Karpas-422 (cell line): ENCODE measurements around the gene RNF220. TPM values are rescaled to one million over a fixed set of nuclear protein-coding genes. Genes with fewer than 3 reads are reported as not detected.

Source experiments
- DNase-seq: peaks from one replicate; pipeline ENCODE4 v3.0.0-alpha.2; 2015
- H2AFZ ChIP-seq: fragments of 200-600 bp; sonication (generic); 2 replicates; pipeline ENCODE4 v1.6.1; 2014; ENCODE audit warnings: antibody characterized with exemption, low read length, mixed read lengths
- H3K27ac ChIP-seq: fragments of 200-600 bp; sonication (generic); 2 replicates; pipeline ENCODE4 v1.5.1; 2014; ENCODE audit warnings: mild to moderate bottlenecking, low read length, moderate library complexity
- H3K27me3 ChIP-seq: fragments of 200-600 bp; sonication (generic); 2 replicates; pipeline ENCODE4 v1.6.1; 2014; ENCODE audit warnings: low read length, mixed read lengths
- H3K36me3 ChIP-seq: fragments of 200-600 bp; sonication (generic); 2 replicates; pipeline ENCODE4 v1.6.1; 2014; ENCODE audit warnings: low read length, mixed read lengths; ENCODE audit not compliant: insufficient read depth
- H3K4me1 ChIP-seq: fragments of 200-600 bp; sonication (generic); 2 replicates; pipeline ENCODE4 v1.6.1; 2014; ENCODE audit warnings: mild to moderate bottlenecking, low read length, mixed read lengths
- H3K4me2 ChIP-seq: fragments of 200-600 bp; sonication (generic); 2 replicates; pipeline ENCODE4 v1.6.1; 2014; ENCODE audit warnings: low read length, low read depth, mild to moderate bottlenecking; ENCODE audit not compliant: poor library complexity, severe bottlenecking
- H3K4me3 ChIP-seq: fragments of 200-600 bp; sonication (generic); 2 replicates; pipeline ENCODE4 v1.5.1; 2014; ENCODE audit warnings: mild to moderate bottlenecking, antibody characterized with exemption, low read length, mixed read lengths
- H3K79me2 ChIP-seq: fragments of 200-600 bp; sonication (generic); 2 replicates; pipeline ENCODE4 v1.6.1; 2014; ENCODE audit warnings: mild to moderate bottlenecking, low read length, mixed read lengths
- H3K9ac ChIP-seq: fragments of 200-600 bp; sonication (generic); 2 replicates; pipeline ENCODE4 v1.6.0; 2014; ENCODE audit warnings: low read length
- H3K9me2 ChIP-seq: fragments of 200-600 bp; sonication (generic), shearing (Covaris generic); replicated peaks from 2 replicates; pipeline ENCODE4 v1.6.0; 2014; ENCODE audit warnings: mild to moderate bottlenecking, low read length, moderate library complexity; ENCODE audit not compliant: insufficient read depth
- H3K9me3 ChIP-seq: fragments of 300-700, 200-600 bp; sonication (generic); 2 replicates; pipeline ENCODE4 v1.6.1; 2014; ENCODE audit warnings: low read length, mixed read lengths
- H4K20me1 ChIP-seq: fragments of 200-600 bp; sonication (generic); 2 replicates; pipeline ENCODE4 v1.6.1; 2014; ENCODE audit warnings: mild to moderate bottlenecking, antibody characterized with exemption, low read length, low read depth; ENCODE audit not compliant: insufficient read depth
- total RNA-seq: library from RNA; depleted of rRNA; stranded (reverse); fragments of >200 nt; shearing (Covaris generic); gene quantifications from 2 replicates; pipeline ENCODE4 v1.2.3, GENCODE V29; 2014; ENCODE audit warnings: low replicate concordance; rRNA removed

RNF220 gene
- total RNA-seq = 73.6 and 147 TPM in 2 replicates

DNA sequence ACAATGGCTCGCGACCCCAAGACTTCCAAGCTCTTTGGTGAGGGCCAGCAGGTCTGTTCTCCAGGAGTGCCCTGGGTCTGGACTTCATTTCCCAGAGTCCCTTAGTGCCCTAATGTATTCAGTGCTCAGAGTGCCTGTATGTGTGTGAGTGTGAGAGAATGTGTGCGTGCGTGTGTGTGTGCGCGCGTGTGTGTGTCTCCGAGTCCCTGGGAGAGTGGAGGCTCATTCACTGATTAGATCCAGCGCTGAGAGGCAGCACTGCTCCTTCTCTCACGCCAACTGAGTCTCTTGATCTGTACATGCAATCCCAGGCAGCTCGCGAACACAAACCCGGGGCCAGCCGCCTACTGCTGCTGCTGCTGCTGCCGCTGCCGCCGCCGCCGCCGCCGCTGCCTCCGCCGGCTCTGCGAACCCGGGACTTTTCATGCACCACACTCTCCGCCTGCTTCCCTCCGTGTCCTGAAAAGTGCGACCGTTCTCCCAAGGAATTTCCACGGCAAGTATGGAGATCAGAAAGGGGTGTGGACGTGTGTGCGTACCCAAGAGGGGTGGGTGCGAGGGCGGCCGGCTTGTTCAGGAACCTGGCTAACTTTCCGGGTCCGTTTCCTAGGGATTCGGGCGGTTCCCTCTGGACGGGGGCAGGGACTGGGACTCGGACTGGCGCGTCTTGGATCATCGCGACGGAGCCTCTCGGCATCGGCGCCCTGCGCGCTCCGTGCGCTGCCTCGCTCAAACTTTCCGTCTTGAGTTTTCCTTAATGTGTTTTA, at the start of gene RNF220:
TSS of gene RNF220 (plus strand) at position 225 of the 767 bp plus-strand sequence.
- Histone ChIP-seq H4K20me1 (no peaks in the 10 kb centered on the region), H3K9me3 (no peaks in the 10 kb centered on the region), H3K27me3 (no peaks in the 10 kb centered on the region), H3K9ac (peak within 1 kb of the TSS; percentile 74), H3K4me3 (peak within 1 kb of the TSS; percentile 74), H3K4me1 (no peaks in the 10 kb centered on the region; the same call in 1 of the 2 replicates), H3K9me2 (no peaks in the 10 kb centered on the region), H3K27ac (no peak within 1 kb of the TSS), H2AFZ (peak within 1 kb of the TSS; percentile 62), H3K4me2 (peak within 1 kb of the TSS; percentile 85), H3K36me3 (no peaks in the 10 kb centered on the region), H3K79me2 (no peaks in the 10 kb centered on the region)
- peak; percentile 76 for DNase-seq

DNA sequence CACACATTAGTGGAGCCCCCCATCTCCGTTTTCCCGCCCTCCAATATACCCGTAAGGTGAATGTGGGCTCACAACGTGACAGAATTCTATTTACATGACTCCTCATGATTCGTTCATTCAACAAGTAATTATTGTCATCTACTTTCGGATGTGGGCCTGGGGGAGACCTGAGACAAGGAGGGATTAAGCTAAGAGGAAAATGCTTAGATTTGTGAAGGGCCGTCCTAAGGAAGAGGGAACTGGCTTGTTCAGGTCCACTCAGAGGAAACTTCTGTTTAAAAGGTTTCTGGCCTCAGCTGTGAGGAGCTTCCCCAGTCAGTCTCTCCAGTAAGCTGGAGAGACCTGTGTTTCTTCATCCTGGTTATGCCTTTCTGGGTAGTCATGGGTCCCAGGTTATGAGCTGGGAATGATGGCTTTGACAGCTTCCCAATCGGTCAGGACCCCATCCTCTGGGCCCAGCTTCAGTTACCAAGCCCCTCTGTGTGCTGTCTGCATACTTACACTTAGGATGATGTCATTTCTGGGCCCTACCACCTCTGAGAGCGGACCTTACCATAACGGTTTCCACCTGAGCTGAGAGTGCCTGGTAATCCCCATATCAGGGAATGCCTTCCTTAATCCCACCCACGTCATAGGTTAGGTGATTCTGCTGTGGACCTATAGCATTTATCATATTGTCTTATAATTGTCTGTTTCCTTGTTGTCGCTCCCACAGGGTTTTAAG, 49.3 kb upstream of the RNF220 start:
- Histone ChIP-seq H3K4me1 (peaks cover 33% of the 10 kb centered on the region), H3K4me2 (peak overlapping the region; percentile 66), H4K20me1 (no peaks in the 10 kb centered on the region), H3K79me2 (peaks cover 41% of the 10 kb centered on the region), H2AFZ (peak overlapping the region; percentile 86), H3K9me2 (no peaks in the 10 kb centered on the region), H3K27me3 (no peaks in the 10 kb centered on the region), H3K9ac (peak overlapping the region; percentile 57), H3K4me3 (peak overlapping the region; percentile 88), H3K9me3 (no peaks in the 10 kb centered on the region), H3K27ac (no peak overlapping the region), H3K36me3 (0 out of 2 replicates have a peak, but pooled peaks cover 4% of the 10 kb centered on the region)
- DNase-seq = no peak

DNA sequence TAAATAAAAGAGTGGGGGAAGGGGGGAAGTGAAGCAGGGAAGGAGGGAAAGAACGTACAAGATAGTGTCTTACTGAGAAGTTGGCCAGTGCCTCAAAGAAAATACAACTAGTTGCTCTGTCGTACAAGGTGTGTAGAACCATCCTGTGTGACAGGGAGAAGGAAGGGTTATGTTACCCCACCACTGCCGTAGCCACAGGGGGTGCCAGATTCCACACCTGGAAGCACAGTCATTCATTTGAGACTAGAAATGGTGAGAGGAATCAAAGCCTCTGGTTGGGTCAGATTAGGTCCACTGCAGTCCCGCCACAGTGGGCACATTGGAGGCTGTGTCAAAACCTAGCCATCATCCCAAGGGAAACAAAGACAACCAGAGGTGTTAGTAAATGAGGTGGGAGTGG, 47.3 kb upstream of the RNF220 start:
- Histone ChIP-seq H3K4me1 (peaks cover 39% of the 10 kb centered on the region), H3K79me2 (peaks cover 23% of the 10 kb centered on the region), H4K20me1 (no peaks in the 10 kb centered on the region), H3K36me3 (no peaks in the 10 kb centered on the region), H3K4me2 (no peak overlapping the region), H3K9me3 (no peaks in the 10 kb centered on the region), H3K27me3 (no peaks in the 10 kb centered on the region), H2AFZ (no peak overlapping the region), H3K27ac (no peak overlapping the region), H3K4me3 (no peak overlapping the region), H3K9ac (no peak overlapping the region), H3K9me2 (no peaks in the 10 kb centered on the region)
- no peak for DNase-seq

DNA sequence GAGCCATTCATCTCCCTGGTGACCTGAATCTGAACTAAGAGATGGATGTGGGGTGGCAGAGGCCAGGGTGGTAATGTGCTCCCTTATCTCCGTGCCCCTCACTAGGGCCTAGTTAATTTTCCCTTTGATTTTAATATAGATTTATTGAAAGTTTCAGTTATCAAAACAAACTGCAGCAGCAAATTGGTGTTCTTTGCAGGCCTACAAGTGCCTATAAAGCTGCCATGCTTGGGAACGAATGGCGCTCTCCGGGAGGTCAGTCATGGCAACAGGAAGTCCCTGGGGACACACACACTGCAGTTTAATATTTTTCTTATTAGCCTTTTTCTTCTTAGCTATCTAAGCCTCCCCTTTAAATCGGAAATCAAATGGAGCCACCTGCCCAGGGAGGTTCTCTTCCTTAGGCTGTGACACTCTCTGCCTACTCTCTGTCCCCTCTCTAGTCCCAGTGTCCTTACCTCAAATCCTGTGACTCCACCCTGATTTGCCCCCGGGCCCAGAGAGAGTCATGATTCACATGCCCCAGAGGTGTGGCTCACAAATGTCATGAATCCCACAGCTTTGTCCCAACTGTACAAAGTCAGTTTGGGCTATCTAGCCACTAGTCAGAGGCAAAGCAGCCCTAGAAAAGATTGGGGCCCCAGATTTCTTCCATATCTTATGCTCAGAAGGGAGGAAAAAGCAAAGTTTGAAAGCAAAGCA, 45.7 kb upstream of the RNF220 start:
- Histone ChIP-seq H3K79me2 (peaks cover 6% of the 10 kb centered on the region), H3K27ac (no peak overlapping the region), H3K9me2 (no peaks in the 10 kb centered on the region), H3K4me2 (peak overlapping the region; percentile 16), H3K27me3 (no peaks in the 10 kb centered on the region), H3K9ac (no peak overlapping the region), H4K20me1 (no peaks in the 10 kb centered on the region), H3K4me1 (peaks cover 27% of the 10 kb centered on the region), H2AFZ (no peak overlapping the region), H3K9me3 (no peaks in the 10 kb centered on the region), H3K36me3 (no peaks in the 10 kb centered on the region), H3K4me3 (no peak overlapping the region)
- DNase-seq = no peak

DNA sequence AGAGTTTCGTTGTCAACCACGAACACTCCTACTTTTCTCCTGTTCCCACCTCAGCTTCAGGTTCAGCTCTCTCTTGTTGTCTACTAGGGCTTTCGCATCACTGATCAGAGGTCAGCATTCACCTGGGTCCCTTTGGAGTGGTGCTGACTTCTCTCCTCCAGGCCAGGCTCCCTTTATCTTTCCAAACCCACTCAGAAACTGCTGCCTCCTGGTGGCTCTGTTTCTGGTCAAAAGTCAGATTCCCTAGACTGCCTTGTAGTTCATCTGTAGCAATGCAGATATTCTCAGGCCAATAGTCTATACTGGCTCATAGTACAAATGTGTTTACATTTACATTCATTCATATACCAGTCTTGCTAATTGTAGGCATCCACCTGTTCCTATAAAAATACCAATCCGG, 43.6 kb upstream of the RNF220 start:
- H2AFZ ChIP-seq = no peak overlapping the region
- H3K27me3 ChIP-seq = no peaks in the 10 kb centered on the region

DNA sequence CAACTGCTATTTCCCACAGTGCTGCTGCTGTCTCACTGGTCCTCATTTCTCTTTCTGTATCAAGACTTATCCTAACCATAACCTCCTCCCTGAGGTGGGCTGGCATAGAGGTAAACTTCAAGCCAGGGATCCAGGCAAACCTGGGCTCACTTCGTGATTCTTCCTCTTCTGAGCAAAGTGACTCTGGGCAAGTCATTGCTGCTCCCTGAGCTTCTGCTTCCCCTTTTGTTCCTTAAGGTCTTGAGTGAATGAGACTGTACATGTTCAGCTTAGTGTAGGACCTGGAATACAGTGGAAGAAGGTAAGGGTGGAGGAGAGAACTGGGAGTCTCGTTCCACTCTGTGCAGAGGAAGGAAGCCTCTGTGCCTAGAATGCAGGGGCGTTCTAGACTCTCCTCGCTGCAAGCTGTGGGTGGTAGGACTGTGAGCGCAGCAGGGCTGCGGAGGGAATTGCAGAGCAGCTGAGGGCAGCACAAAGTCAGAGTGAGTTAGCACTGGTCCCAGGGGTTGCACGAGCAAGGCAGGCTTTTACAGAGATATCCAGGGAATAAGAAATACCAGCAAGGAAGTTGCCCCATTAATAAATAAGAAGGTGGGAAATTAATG, 38.6 kb upstream of the RNF220 start:
- H3K4me1 ChIP-seq = peaks cover 8% of the 10 kb centered on the region
- no peak overlapping the region for H2AFZ ChIP-seq
- no peak overlapping the region for H3K4me2 ChIP-seq
- H3K4me3 ChIP-seq = no peak overlapping the region
- DNase-seq = no peak
- no peaks in the 10 kb centered on the region for H4K20me1 ChIP-seq
- H3K27me3 ChIP-seq = no peaks in the 10 kb centered on the region
- no peaks in the 10 kb centered on the region for H3K9me3 ChIP-seq
- no peak overlapping the region for H3K27ac ChIP-seq
- no peaks in the 10 kb centered on the region for H3K79me2 ChIP-seq
- no peak overlapping the region for H3K9ac ChIP-seq
- H3K36me3 ChIP-seq = no peaks in the 10 kb centered on the region
- H3K9me2 ChIP-seq = no peaks in the 10 kb centered on the region

More for the DNA sequence above, 43.6 kb upstream of the RNF220 start:
- no peak for DNase-seq
- H3K9me2 ChIP-seq = no peaks in the 10 kb centered on the region
- peaks cover 19% of the 10 kb centered on the region for H3K4me1 ChIP-seq
- no peak overlapping the region for H3K27ac ChIP-seq
- no peak overlapping the region for H3K9ac ChIP-seq
- no peak overlapping the region for H3K4me2 ChIP-seq
- no peaks in the 10 kb centered on the region for H3K9me3 ChIP-seq
- H3K4me3 ChIP-seq = no peak overlapping the region
- H3K36me3 ChIP-seq = no peaks in the 10 kb centered on the region
- H3K79me2 ChIP-seq = no peaks in the 10 kb centered on the region
- no peaks in the 10 kb centered on the region for H4K20me1 ChIP-seq

DNA sequence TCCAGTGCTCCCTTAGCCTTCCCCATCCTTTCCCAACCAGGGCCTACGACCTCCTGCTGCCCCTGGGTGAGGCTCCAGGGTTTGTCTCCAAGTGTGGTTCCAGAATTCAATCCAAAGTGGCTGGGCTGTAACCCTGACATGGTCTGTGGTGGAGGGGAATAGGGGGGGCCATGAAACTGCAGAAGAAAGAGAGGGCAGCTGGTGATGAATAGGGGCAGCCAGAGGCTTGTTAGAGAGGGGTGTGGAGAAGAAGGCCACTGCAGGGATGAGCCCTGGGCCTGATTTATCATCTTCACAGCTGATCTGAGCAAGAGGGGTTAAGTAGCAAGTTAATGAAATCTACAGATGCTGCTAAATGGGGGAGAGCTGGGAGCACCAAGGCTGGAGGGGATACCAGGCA, 37.1 kb upstream of the RNF220 start:
- H3K27me3 ChIP-seq = no peaks in the 10 kb centered on the region
- no peaks in the 10 kb centered on the region for H3K9me2 ChIP-seq
- H3K36me3 ChIP-seq = no peaks in the 10 kb centered on the region
- no peak overlapping the region for H3K9ac ChIP-seq
- no peaks in the 10 kb centered on the region for H3K79me2 ChIP-seq
- no peaks in the 10 kb centered on the region for H4K20me1 ChIP-seq
- H3K4me2 ChIP-seq = no peak overlapping the region
- DNase-seq = no peak
- no peak overlapping the region for H3K4me3 ChIP-seq
- H3K4me1 ChIP-seq = no peaks in the 10 kb centered on the region
- H2AFZ ChIP-seq = no peak overlapping the region
- H3K27ac ChIP-seq = no peak overlapping the region
- no peaks in the 10 kb centered on the region for H3K9me3 ChIP-seq
